HG03442 (cell line): ENCODE data around the gene FOXE1.

Experiments
- ATAC-seq: cut with Tn5 transposase; IDR thresholded peaks from one replicate; pipeline ENCODE4 v1.9.1; 2021; ENCODE audit warnings: mild to moderate bottlenecking, moderate library complexity; ENCODE audit not compliant: unreplicated experiment

FOXE1 gene

GRCh38 chr9:97864396-97864795 is 11.4 kb downstream of the FOXE1 start:
- ATAC-seq = no peak

- no peak for ATAC-seq
These were observed 13.3 kb downstream of the FOXE1 start for GRCh38 chr9:97866300-97866699.

GRCh38 chr9:97866848-97867247 is 13.8 kb downstream of the FOXE1 start:
- ATAC-seq = peak; percentile 35

GRCh38 chr9:97868859-97869258 is 15.8 kb downstream of the FOXE1 start:
- no peak for ATAC-seq

GRCh38 chr9:97873425-97873824 is 20.4 kb downstream of the FOXE1 start:
- ATAC-seq = no peak

GRCh38 chr9:97873882-97874281 is 20.9 kb downstream of the FOXE1 start:
- no peak for ATAC-seq

GRCh38 chr9:97874624-97875023 is 21.6 kb downstream of the FOXE1 start:
- no peak for ATAC-seq

GRCh38 chr9:97875111-97875510 is 22.1 kb downstream of the FOXE1 start:
- ATAC-seq = no peak

- ATAC-seq = no peak
These were observed 23.0 kb downstream of the FOXE1 start for GRCh38 chr9:97876061-97876460.

GRCh38 chr9:97880336-97880735 is 27.3 kb downstream of the FOXE1 start:
- ATAC-seq = no peak

GRCh38 chr9:97889941-97890887 is 37.2 kb downstream of the FOXE1 start:
- no peak for ATAC-seq

- ATAC-seq = no peak
These were observed 38.7 kb downstream of the FOXE1 start for GRCh38 chr9:97891736-97892135.

GRCh38 chr9:97892421-97892820 is 39.4 kb downstream of the FOXE1 start:
- no peak for ATAC-seq

- ATAC-seq = no peak
These were observed 42.2 kb downstream of the FOXE1 start for GRCh38 chr9:97895211-97895610.

- no peak for ATAC-seq
These were observed 42.8 kb downstream of the FOXE1 start for GRCh38 chr9:97895695-97896332.

- ATAC-seq = no peak
These were observed 47.2 kb downstream of the FOXE1 start for GRCh38 chr9:97900103-97900737.

GRCh38 chr9:97900738-97901565 is 47.9 kb downstream of the FOXE1 start:
- no peak for ATAC-seq

- no peak for ATAC-seq
These were observed 50.2 kb downstream of the FOXE1 start for GRCh38 chr9:97903177-97903576.

- no peak for ATAC-seq
These were observed 51.7 kb downstream of the FOXE1 start for GRCh38 chr9:97904725-97905124.

- ATAC-seq = no peak
These were observed 52.2 kb downstream of the FOXE1 start for GRCh38 chr9:97905228-97905627.
